HL-60 (cell line): ENCODE data around the gene ATP11A.

Experiments used
- DNase-seq, 2 experiments: peaks; one replicate each; pipeline ENCODE4 v3.0.0-alpha.2; 2010 to 2020; ENCODE audit warnings: low read depth in 1 of 2, low spot score in 1 of 2
- H3K27ac ChIP-seq: fragments of 250-450 bp; sonication (Bioruptor Pico); replicated peaks from 2 replicates; pipeline ENCODE4 v1.5.1; 2020; ENCODE audit warnings: mild to moderate bottlenecking, moderate library complexity
- H3K27me3 ChIP-seq: fragments of 250-450 bp; sonication (Bioruptor Pico); 2 replicates; pipeline ENCODE4 v1.5.1; 2021; ENCODE audit warnings: mild to moderate bottlenecking, moderate library complexity; ENCODE audit not compliant: insufficient read depth, poor library complexity, severe bottlenecking
- H3K4me3 ChIP-seq: replicated peaks from 2 replicates; pipeline ENCODE4 v1.5.1; 2011; ENCODE audit warnings: mild to moderate bottlenecking, control low read depth, low read length; ENCODE audit not compliant: insufficient read depth
- CTCF ChIP-seq: IDR thresholded peaks from one replicate; pipeline ENCODE4 v1.5.1; 2011; ENCODE audit warnings: low read length, control low read depth, inconsistent platforms; ENCODE audit not compliant: insufficient read depth
- GABPA ChIP-seq: IDR thresholded peaks from 2 replicates; pipeline ENCODE4 v1.6.1; 2012; ENCODE audit warnings: low read depth
- POLR2AphosphoS5 ChIP-seq: IDR thresholded peaks from 2 replicates; pipeline ENCODE4 v1.6.1; 2012; ENCODE audit warnings: low read depth
- REST ChIP-seq: IDR thresholded peaks from 2 replicates; pipeline ENCODE4 v1.6.1; 2012; ENCODE audit warnings: low read depth; ENCODE audit not compliant: insufficient replicate concordance
- SPI1 ChIP-seq: IDR thresholded peaks from 2 replicates; pipeline ENCODE4 v1.6.1; 2012; ENCODE audit warnings: low read depth, mild to moderate bottlenecking, borderline replicate concordance

ATP11A gene

GRCh38 chr13:112741185-112741755, 51.4 kb downstream of the ATP11A start:
- no peak for DNase-seq
- Histone ChIP-seq H3K27ac (no peak overlapping the region), H3K27me3 (no peaks in the 10 kb centered on the region), H3K4me3 (no peak overlapping the region)
- TF ChIP-seq SPI1 (no peak), GABPA (no peak), CTCF (no peak), REST (no peak), POLR2AphosphoS5 (no peak)

GRCh38 chr13:112741835-112742570, 52.2 kb downstream of the ATP11A start:
- H3K27me3 ChIP-seq = no peaks in the 10 kb centered on the region
- H3K4me3 ChIP-seq = no peak overlapping the region
- TF ChIP-seq SPI1 (no peak), REST (no peak), GABPA (no peak), POLR2AphosphoS5 (no peak), CTCF (no peak)
- H3K27ac ChIP-seq = no peak overlapping the region
- no peak for DNase-seq

- Histone ChIP-seq H3K27me3 (no peaks in the 10 kb centered on the region), H3K27ac (no peak overlapping the region), H3K4me3 (no peak overlapping the region)
- no peak for TF ChIP-seq SPI1
- no peak for TF ChIP-seq GABPA
- TF ChIP-seq CTCF = no peak
- no peak for TF ChIP-seq REST
- no peak for TF ChIP-seq POLR2AphosphoS5
- DNase-seq = no peak
Observed at GRCh38 chr13:112742583-112742982, 52.7 kb downstream of the ATP11A start.
